Measurements from ENCODE around the gene GLI3.

Gene GLI3

DNA sequence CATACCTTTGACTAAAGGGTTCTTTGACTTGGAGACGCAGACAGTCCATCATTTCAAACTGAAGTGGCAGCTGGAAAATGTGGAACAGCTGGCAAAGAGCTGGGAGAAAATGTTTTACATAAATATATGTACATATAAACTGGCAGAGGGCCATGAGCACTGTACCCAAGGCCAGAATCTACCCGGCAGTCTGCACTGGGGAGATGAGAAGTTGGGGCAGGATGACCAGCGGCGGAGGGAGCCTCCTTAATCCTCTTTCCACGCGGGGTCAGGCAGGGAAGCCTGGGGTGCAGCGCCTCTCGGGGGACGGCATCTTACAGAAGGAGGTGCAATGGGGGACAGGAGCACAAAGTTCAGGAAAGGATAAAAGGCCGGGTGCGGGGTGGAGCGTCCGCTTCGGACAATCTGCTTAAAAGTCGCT is 1.3 kb downstream of the GLI3 start:
- DNase-seq = no peak

DNA sequence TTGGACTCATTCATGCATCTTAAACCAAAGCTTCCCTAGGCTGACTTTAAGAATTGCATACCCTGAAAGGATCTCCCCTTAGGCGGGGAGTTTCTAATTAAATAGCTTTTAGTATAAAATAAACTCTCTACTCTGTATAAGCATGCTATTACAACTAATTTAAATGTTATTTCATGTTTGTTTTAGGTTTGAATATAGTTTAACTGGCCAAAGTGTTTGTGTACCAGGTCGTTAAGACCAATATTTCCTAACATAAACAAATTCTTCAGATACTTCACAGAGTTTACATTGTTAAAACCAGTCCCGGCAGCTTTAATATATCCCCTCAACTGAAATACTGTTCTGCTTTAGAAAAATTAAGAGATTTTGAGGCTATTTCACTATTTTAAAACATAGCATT is 2.3 kb downstream of the GLI3 start:
- no peak for DNase-seq

DNA sequence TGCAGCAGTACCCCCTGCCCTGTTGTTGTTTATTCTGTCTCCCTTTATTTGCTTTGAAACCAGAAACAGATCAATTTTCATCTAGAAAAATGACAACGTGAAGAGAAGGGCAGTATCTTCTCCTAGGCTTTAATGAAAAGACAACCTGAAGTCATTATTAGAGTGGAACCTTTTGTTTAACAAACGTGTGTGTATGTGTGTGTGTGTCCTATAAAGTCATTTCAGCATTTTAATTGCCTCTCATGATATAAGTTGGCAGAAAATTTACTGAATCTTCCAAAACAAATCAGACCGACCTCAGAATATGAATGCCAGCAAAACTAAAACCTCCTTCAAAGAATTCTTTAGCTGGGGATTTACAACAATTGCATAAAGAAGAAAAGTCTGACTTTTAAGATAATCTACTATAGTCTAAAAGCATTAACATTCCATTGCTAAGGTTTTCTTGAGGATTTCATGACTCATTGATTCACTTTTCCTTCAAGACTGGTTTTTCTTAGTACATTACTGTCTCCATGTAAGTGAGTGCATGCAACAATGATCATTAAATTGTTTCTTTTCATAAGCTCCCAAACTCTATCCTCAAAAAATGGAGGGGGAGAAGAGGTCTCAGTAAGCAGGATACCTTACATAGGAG is 3.2 kb downstream of the GLI3 start:
- DNase-seq = no peak

DNA sequence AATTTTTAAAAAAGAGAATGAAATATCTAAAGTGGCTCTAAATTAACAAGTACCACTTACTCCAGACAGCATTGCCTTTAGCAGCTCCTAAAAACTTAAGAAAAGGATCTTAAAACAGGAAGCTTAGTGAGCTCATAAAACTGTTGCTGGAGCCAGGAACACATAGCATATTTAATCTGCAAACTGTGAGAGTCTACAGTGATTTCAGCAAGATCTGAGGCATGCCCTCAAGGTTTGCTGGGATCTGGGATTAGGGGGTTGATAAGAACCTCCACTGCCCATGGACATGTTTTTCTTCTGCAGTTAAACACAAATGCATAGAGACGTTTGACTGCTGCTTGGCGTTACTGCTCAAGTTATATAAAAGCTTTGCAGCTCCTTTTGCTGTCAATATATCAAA is 3.8 kb downstream of the GLI3 start:
- peak; percentile 78 for DNase-seq

DNA sequence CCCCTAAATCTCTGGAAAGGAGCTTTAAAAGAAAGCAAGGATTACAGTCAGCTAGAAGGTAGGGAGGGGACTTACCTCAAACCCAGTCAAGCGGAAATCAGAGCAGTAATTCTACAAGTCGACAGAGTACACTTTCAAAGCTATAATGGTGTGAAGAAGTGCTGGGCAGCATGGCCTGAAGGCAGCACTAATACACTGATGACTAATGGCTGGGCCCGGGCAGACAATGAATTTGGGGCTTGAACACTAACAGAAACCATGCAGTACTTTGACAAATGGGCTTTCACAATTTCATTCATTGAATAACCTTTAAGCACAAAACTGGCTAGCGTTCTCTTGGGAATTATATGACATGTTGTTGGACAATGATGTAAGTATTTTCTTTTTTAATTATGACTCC is 4.7 kb downstream of the GLI3 start:
- DNase-seq = peak; percentile 95

DNA sequence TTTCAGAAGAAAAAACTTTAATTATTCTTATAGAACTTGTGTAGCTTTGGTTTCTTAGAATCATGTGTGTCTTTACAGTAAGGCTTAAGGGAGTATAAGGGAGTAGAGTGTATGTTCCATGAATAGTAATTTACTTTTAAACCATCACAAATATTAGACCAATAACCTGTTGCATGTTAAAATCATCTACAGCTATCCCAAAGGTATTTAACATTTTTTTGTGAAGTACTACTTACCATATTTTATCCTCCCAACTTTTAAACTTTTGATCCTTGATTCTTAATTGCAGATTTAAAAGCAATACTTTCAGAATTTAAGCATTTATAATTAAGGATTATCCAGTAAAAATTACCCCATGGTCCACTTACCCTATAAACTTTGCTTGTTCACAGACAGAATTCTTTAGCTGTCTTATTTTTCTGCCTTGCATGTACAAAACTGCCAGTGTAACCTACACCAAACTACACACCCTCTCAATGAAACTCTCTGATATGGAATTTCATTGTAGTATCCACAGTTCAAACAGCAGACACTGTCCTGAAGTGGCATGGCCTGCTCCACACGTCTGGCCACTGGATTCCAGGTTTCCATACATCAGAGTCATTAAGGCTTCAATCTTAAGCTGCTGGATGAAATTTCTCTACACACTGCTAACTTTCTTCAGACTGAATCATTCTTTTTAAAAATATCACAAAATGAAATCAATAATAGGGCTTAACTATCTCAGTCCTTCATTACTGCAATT is 5.8 kb downstream of the GLI3 start:
- DNase-seq = no peak

DNA sequence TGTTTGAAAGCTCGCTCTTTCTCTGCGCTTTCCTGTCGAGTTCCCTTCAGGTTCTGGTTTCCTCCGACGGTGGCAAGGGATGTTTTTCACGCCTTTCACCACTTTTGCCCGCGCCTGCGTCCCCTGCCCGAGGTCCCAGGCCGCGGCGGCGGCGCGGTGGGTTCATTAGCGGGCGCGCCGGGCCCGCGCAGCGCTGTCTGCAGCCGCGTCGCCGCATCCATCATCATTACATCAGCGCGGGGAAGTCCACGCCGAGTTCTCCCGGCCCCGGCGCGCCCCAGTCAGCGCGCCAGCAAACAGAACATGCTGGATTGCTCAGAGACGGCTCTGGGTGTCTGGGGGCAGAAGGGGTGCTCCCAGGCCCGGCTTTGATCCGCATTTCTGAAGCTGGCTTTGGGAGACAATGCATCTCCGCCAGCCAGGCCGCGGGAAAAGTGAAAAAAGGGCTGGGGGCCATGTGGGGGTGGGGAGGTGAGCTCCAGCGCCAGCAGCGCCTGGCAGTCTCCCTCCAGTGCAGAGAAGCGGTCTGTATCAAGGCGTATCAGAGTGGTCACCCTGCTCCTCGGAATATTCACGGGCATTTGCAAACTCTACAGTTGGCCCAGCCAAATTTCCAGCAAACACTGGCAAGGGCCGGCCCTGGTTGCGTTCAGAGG is 8.9 kb downstream of the GLI3 start:
- peak; percentile 79 for DNase-seq

DNA sequence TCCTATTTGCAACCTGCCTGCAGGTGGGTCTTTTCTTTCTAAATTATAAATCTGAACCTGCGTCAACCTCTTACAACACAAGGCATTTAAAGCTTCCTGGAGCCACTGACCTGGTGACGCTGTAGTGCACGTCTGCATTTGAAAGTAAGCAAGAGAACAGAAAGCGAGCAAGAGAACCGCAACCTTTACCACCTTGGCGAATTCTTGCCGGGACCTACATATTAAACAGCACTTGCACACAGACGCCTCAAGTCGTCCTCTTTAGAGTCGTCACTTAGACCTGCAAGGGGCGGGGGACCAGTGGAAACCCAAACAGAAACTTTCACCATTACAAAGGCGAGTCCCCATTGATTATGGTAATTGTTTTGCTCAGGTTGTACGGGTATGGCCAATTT is 9.5 kb downstream of the GLI3 start:
- peak; percentile 80 for DNase-seq

DNA sequence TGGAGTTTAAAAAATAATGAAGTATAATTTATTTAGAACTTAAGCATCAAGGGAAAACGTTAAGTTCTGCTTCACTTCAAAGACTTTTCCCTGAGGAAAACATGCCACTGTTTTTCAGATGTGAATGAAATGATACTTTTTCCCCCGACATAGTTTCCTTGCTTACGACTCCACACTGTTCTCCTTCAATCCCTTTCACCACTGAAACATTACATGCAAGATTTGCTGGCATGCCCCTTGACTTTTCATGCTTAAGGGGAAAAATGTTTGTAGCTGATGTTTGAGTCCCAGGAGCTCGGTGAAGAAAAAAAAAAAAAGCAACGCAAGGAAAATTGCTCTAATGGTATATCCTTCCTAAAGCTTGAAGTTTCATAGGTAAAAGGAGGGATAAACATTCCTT is 10.0 kb downstream of the GLI3 start:
- no peak for DNase-seq

DNA sequence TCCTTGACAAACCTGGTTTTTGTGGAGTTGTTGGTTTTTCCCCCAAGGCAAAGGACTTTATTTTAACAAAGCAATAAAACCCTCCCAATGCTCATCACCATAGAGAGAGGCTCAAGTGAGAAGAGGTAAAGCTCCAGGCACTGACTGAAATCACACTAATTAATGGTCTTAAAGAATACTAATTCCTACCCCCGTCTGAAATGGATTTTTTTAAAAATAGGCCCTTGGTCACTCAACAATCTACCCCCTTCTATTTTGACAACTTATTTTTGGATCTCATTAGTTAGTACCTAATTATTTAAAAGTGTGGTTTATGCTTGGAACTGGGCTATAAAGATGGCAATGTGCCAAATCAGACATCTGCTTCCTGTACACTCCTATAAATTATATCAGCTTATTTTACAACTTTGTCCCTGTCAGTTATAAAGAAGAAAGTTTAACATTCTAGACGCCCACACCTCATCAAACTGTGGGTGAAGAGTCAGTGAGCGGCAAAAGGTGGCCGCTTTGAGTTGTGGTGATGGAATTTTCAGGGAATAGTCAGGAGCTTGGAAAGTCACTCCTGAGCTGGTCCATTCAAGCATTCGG is 10.6 kb downstream of the GLI3 start:
- DNase-seq = no peak

DNA sequence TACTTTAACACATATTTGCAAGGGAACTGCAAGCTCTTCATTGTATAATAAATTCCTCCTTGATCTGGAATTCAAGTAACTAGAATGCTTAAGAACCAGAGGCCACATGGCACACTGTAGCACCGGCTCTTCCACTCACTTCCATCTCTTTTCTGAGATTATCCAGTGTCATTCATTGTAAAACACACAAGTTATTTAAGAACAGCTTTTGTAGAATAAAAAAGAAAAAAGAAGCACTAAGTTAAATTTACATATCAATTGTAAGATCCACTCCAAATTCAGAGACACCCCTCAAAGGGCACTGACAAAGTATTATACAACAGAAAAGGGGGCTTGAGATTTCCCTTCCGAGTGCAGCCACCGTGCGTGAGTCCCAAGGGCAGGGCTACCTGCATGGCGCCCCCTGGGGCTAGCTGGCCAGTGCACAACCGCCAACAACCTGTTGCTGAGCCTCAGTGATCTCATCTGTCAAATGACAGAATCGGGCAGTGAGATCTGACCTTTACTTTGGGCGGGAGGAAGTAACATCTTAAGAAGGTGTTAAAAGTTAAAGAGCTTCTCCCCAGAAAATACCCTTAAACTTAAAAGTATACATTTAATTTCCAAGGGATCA is 12.5 kb downstream of the GLI3 start:
- no peak for DNase-seq

DNA sequence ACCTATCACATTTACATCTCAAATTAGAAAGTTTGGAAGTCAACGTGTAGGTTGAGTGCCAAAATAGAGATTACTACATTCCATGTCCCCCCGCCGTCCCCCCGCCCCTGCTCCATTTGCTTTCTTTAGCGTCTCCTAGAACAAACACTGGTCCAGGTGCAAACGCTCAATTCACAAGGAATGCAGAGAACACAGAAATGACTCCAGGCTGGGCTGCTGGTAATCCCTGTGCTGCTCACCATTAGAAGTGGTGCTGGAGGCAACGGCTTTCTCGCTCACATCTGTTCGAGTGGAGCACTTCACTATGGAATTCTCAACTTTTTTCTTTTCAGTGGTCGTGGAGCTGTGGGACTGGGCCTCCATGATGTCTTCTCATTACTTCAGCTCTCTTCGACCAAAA is 14.1 kb downstream of the GLI3 start:
- peak; percentile 78 for DNase-seq

DNA sequence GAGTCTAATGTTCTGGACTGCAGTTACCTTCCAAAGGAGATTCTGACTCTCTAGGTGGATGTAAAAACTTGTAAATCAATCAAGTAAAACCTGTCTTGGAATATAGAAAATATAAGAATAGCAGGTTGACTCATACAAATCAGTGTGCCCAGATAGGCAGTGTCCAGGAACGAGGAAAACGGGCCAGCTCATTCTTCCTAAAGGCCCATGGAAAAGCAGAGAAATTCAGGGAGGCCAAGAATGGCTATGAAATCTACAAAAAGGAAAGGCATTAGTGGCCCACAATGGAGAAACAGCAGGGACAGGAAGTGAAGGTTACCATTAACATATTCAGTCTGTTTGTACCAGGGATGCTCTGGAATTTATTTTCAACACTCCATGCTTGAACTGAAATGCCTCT is 14.9 kb downstream of the GLI3 start:
- DNase-seq = no peak

DNA sequence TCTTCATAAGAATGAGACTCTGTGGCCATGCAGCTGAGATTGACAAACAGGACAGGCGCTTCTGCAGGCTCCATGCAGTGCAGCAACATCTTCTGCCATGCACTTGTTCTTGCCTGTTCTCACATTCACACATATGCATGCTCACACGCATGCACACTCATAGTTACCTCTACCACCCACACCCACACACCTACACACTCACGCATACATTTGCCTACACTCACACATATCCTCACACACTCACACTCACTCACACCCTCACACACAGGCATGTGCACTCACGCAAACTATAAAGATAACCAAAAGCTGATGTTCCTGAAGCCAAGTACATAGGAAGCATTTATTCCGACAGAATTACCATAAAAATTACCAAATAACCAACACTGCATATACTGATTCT is 15.7 kb downstream of the GLI3 start:
- no peak for DNase-seq

DNA sequence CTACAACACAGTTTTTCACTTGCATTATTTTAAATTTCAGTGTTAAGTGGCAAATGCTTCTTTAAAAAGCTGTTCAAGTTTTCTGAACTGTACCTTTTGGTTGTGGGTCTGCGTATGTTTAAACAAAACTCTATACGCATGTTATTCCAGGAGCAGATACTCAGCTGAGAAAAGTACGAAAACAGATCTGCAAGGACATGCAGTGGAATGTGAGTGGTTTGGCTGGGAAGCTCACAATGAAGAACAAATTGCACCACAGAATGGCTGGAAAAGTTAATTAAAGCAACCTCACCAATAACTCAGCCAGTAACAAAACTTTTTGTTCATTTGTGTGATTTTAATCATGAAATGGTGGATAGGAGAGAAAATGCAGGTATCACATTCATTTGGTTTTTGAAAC is 17.6 kb downstream of the GLI3 start:
- DNase-seq = no peak

DNA sequence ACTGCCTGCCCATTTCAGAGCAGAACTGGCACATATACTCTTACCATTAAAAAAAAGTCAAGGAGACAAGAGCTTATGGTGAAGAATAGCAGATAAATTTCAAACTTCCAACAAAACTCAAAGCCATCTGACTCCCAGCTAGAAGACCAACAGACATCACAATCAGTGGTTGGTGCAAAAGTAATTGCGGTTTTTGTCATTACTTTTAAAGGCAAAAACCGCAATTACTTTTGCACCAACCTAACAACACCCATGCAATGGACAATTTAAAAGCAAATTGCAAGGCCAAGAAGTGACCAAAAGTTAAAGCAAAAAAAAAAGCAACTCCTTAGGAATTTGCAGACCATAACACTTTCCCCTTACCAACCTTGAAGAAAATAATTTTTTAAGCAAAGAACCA is 18.8 kb downstream of the GLI3 start:
- no peak for DNase-seq

DNA sequence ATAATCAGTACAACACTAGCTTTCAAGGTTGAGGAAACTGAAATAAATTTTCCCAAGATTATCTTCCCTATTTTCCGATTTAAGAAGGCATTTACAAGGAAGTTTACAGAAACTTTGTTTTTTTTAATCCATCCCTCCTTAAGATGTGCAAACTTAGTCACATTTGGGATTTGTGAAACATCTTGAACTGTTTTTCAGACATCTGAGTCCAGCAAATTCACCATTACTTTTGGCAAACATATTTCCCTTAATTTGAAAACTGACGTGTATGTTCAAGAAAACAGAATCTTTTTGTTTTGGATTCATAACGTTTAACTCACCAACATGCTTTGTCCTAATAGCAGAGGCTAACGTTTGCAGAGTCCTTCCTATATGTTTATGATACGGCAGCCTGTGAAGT is 19.5 kb downstream of the GLI3 start:
- DNase-seq = no peak

DNA sequence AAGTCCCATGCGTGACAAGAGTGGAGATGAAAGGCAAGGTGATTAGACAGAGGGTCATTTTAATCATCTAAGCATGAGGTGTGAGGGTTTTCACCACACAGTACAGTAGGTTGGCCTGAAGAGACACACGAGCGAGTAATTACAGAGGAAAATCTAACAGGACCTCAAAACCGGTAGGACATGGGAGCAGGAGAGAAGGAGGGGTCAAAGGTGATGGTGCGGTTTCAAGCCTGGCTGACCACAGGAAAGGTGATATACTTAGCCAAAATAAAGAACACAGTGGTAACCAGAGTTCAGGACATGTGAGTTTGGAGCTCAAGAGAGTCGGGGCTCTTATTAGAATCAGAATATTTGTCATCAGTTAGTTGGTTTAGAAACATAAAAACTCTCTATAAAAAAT is 20.0 kb downstream of the GLI3 start:
- DNase-seq = no peak

DNA sequence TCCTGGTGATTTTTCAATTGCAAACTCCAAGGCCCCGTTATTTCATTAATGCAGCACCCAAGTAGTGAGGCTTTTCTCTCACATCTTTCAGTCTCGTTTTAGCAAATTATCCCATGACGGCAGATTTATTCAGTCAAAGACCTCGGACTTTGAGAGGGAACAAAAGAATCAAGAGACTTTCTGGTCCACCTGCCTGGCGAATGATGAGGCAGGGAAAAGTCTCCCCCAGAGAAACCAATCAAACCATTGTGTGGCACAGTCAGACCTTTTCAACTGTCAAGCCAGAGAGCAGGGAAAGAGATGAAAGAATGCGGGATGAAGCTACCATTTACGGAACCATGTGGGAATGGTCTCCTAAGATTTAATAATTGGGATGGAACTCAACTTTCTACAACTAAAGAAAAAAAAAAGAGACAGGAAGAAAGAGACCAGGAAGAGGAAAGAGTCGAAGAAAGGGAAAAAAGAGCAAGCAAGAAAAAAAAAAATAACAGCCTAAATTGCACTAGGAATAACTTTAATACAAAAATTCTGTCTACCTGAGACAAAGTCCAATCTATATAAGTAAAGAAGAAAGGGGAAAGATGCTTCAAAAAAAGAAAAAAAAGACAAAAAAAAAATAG is 22.8 kb downstream of the GLI3 start:
- DNase-seq = no peak

DNA sequence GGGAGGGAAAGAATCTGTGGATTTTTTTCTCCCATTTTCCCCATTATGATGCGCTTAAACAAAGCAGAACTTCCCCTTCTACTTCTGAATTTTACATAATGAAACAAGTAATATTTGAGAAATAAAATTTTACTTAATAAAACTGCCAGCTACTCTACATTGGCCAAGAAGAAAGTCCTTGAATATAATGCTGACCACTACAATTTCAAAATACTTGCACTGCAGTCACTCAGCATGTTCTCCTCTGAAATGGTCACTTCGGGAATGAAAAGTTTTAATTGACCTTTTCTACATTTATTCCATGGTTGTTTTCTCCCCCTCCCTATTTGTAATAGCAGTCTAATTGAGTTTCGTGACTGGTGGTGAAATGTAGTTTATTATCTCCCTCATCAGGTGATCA is 23.9 kb downstream of the GLI3 start:
- DNase-seq = no peak

DNA sequence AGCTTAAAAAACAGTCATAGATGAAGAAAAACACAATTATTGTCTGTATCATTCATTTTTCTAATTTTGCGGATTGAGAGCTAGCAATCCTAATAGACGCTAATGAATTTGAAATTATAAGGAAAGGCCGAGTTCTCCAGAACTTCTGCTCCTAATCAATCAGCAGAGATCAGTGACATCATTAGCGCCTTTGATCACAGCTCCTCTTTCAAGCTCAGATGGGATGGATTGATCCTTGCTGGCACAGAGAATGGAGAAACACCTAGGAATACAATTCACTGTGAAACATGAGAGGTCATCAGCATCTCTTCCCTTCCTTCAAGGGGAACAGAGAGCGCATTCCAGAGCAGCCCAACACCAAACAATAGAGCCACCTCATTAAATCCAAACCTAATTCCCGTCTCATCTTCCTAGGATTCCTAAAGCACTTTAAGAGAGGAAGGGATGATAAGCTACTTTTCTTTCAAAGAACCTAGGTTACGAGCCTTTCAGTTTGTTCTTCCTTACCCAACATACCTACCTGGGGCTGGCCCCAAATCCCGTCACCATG is 24.4 kb downstream of the GLI3 start:
- DNase-seq = no peak

DNA sequence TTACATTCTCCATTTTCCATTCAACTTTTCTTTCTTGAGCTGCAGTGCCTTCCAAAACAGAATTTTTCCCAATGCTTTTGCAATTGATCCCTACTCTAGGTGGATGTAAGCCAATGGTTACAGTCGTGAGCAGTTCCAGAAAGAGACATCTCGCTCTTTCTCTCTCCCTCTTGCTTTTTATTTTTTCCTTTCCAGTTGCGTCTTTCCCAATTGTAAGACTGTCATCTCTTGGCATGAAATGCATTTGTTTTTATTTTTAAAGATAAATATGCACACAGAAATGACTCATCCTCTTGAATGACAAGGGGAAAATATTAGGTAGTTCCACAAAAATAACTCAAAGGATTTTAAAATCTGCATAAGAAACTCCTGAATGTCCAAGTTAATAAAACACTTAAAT is 25.1 kb downstream of the GLI3 start:
- DNase-seq = no peak

DNA sequence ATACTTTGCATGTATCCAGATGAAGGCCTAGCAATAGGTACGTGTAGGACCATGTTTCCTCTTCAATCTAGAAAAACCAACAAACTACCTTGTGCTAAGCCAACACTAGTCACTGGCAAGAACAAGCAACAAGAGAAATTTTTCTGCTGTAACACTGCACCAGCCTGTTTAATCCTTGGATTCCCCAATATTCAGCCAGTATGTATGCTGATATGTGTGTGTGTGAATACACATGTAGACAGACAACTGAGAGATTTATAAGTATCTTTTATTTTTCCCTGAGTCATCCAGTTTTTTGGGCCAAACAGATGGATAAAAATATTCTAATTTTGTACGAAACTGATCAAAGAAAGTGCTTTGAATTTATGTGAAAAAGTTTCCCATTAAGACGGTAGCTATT is 26.2 kb downstream of the GLI3 start:
- DNase-seq = no peak
